ENCODE measurements around the gene ADCY5. TPM values are rescaled to one million over a fixed set of nuclear protein-coding genes. Genes with fewer than 3 reads are reported as not detected.

The ADCY5 gene
- polyA plus RNA-seq, 3 donors: not detected

GRCh38 chr3:123388042-123388441 lies 60.8 kb downstream of the ADCY5 start:
- Mint-ChIP-seq H3K27me3 (ENCODE audit: low read depth in 3 of 3) (peaks cover 6 to 9% (median 7%) of the 10 kb centered on the region in 3 donors), H3K27ac (no peak overlapping the region), H3K36me3 (no peaks in the 10 kb centered on the region), H3K9me3 (no peaks in the 10 kb centered on the region), H3K4me3 (no peak overlapping the region), H3K4me1 (no peaks in the 10 kb centered on the region)
- 99% methylated on average over 7 of the region's 8 CpGs for WGBS (ENCODE audit: insufficient coverage)
- no peaks in the 10 kb centered on the region for H3K9me3 ChIP-seq (replicated peaks in 1 of 2; ENCODE audit: control insufficient read depth in 1 of 2, insufficient read depth in 1 of 2, low read length in 2 of 2)
- no peaks in the 10 kb centered on the region for H4K20me1 ChIP-seq (ENCODE audit: insufficient read depth, low read length)
- intact Hi-C loops (cut with micrococcal nuclease): no loop called here
- DNase-seq: no peak
- H3K9ac ChIP-seq (ENCODE audit: insufficient read depth, low read length, poor library complexity, severe bottlenecking): no peak overlapping the region
- no peaks in the 10 kb centered on the region for H3K27me3 ChIP-seq (ENCODE audit: control insufficient read depth in 2 of 2, insufficient read depth in 2 of 2, low read length in 2 of 2)
- H3K27ac ChIP-seq (ENCODE audit: low read depth in 1 of 2, low read length in 2 of 2): no peak overlapping the region
- H3K4me3 ChIP-seq (replicated peaks in 1 of 3; ENCODE audit: low read depth in 2 of 3, low read length in 3 of 3): no peak overlapping the region
- no peak overlapping the region for H3K4me2 ChIP-seq (replicated peaks; ENCODE audit: extremely low read depth, low read length, poor library complexity, severe bottlenecking)
- no peak overlapping the region for H2AFZ ChIP-seq (ENCODE audit: insufficient read depth, low read depth, low read length, poor library complexity, severe bottlenecking)
- no peaks in the 10 kb centered on the region for H3K79me2 ChIP-seq (ENCODE audit: insufficient read depth, low read length)
- no peak for TF ChIP-seq CTCF (IDR thresholded peaks at IDR 0.05)
- no peaks in the 10 kb centered on the region for H3K36me3 ChIP-seq (replicated peaks in 1 of 2; ENCODE audit: control insufficient read depth in 1 of 2, insufficient read depth in 2 of 2, low read length in 2 of 2)
- no peaks in the 10 kb centered on the region for H3K4me1 ChIP-seq (ENCODE audit: control insufficient read depth in 1 of 2, insufficient read depth in 2 of 2, low read length in 2 of 2)

GRCh38 chr3:123387532-123387931 lies 61.4 kb downstream of the ADCY5 start:
- Histone ChIP-seq H3K4me2 (replicated peaks; ENCODE audit: extremely low read depth, low read length, poor library complexity, severe bottlenecking) (no peak overlapping the region), H3K36me3 (replicated peaks in 1 of 2; ENCODE audit: control insufficient read depth in 1 of 2, insufficient read depth in 2 of 2, low read length in 2 of 2) (no peaks in the 10 kb centered on the region), H3K27me3 (ENCODE audit: control insufficient read depth in 2 of 2, insufficient read depth in 2 of 2, low read length in 2 of 2) (no peaks in the 10 kb centered on the region), H3K79me2 (ENCODE audit: insufficient read depth, low read length) (no peaks in the 10 kb centered on the region), H4K20me1 (ENCODE audit: insufficient read depth, low read length) (no peaks in the 10 kb centered on the region), H3K9ac (ENCODE audit: insufficient read depth, low read length, poor library complexity, severe bottlenecking) (no peak overlapping the region), H3K4me3 (replicated peaks in 1 of 3; ENCODE audit: low read depth in 2 of 3, low read length in 3 of 3) (no peak overlapping the region), H3K9me3 (replicated peaks in 1 of 2; ENCODE audit: control insufficient read depth in 1 of 2, insufficient read depth in 1 of 2, low read length in 2 of 2) (no peaks in the 10 kb centered on the region), H3K27ac (ENCODE audit: low read depth in 1 of 2, low read length in 2 of 2) (no peak overlapping the region), H2AFZ (ENCODE audit: insufficient read depth, low read depth, low read length, poor library complexity, severe bottlenecking) (no peak overlapping the region), H3K4me1 (ENCODE audit: control insufficient read depth in 1 of 2, insufficient read depth in 2 of 2, low read length in 2 of 2) (no peaks in the 10 kb centered on the region)
- intact Hi-C loops (cut with micrococcal nuclease): no loop called here
- Mint-ChIP-seq H3K27ac (peak overlapping the region in 1 of 7 donors; percentile 29), H3K27me3 (ENCODE audit: low read depth in 3 of 3) (peaks cover 6 to 9% (median 7%) of the 10 kb centered on the region in 3 donors), H3K4me1 (no peaks in the 10 kb centered on the region), H3K4me3 (no peak overlapping the region), H3K36me3 (no peaks in the 10 kb centered on the region), H3K9me3 (no peaks in the 10 kb centered on the region)
- WGBS (ENCODE audit: insufficient coverage): 100% methylated on average over 1 of the region's 3 CpGs
- TF ChIP-seq CTCF (IDR thresholded peaks at IDR 0.05): no peak
- no peak for DNase-seq

Measured in CD14-positive monocyte (primary cell).